Measurements from ENCODE around the gene PARVB.
"Not testable (repeated sequence)": the region's sequence is repeated elsewhere in the genome, so short reads cannot be mapped to it uniquely, and the experiment has no call there.

Gene PARVB

GRCh38 chr22:44030051-44030701, 6.1 kb downstream of the PARVB start:
- no peak for DNase-seq

GRCh38 chr22:44030702-44031082, 6.6 kb downstream of the PARVB start:
- DNase-seq, result no peak

GRCh38 chr22:44031158-44031952, 7.3 kb downstream of the PARVB start:
- DNase-seq, result no peak

- no peak for DNase-seq
Measured at GRCh38 chr22:44032126-44032730, 8.1 kb downstream of the PARVB start.

- DNase-seq, result no peak
Measured at GRCh38 chr22:44033287-44033686, 9.2 kb downstream of the PARVB start.

- DNase-seq, result no peak
Measured at GRCh38 chr22:44033694-44034093, 9.6 kb downstream of the PARVB start.

- DNase-seq, result no peak
Measured at GRCh38 chr22:44037519-44038375, 13.6 kb downstream of the PARVB start.

GRCh38 chr22:44039566-44040171, 15.6 kb downstream of the PARVB start:
- DNase-seq, result no peak

- DNase-seq, result no peak
Measured at GRCh38 chr22:44042249-44043218, 18.4 kb downstream of the PARVB start.

- no peak for DNase-seq
Measured at GRCh38 chr22:44045145-44045544, 21.0 kb downstream of the PARVB start.

- DNase-seq, result no peak
Measured at GRCh38 chr22:44046485-44047141, 22.5 kb downstream of the PARVB start.

GRCh38 chr22:44047891-44048301, 23.8 kb downstream of the PARVB start:
- no peak for DNase-seq

GRCh38 chr22:44049486-44050231, 25.6 kb downstream of the PARVB start:
- DNase-seq, result no peak

- DNase-seq, result no peak
Measured at GRCh38 chr22:44050766-44051355, 26.8 kb downstream of the PARVB start.

- DNase-seq, result no peak
Measured at GRCh38 chr22:44051358-44051757, 27.3 kb downstream of the PARVB start.

- no peak for DNase-seq
Measured at GRCh38 chr22:44051961-44052360, 27.9 kb downstream of the PARVB start.

- no peak for DNase-seq
Measured at GRCh38 chr22:44055805-44056204, 31.7 kb downstream of the PARVB start.

- not testable (repeated sequence) for DNase-seq
Measured at GRCh38 chr22:44056649-44057048, 32.5 kb downstream of the PARVB start.

GRCh38 chr22:44057401-44057987, 33.4 kb downstream of the PARVB start:
- no peak for DNase-seq
